GM12878 (cell line): Measurements from ENCODE around the gene LHFPL2. TPM values are rescaled to one million over a fixed set of nuclear protein-coding genes. Genes with fewer than 3 reads are reported as not detected.

Experiments used
- ATAC-seq: fragments of 200-7000 bp; cut with Tn5 transposase; 3 replicates; pipeline ENCODE4 v1.9.1; 2020; ENCODE audit warnings: mild to moderate bottlenecking, moderate library complexity
- BruUV-seq: library from RNA; stranded (reverse); fragments of 400-500 nt; replicated peaks from 2 replicates; lab custom pipeline; 2021; lab: Mats Ljungman, UMichigan
- CTCF ChIA-PET: fragments of 300-600 bp; sonication (Branson Sonifier 250); formaldehyde crosslinking; extraction: SDS; loops from one replicate; lab custom pipeline; 2021; ENCODE audit warnings: inconsistent platforms; lab: Yijun Ruan, JAX
- POLR2A ChIA-PET: fragments of 350-600 bp; formaldehyde crosslinking; extraction: SDS; loops from one replicate; lab custom pipeline; 2021; ENCODE audit warnings: inconsistent platforms; lab: Charles Lee
- RAD21 ChIA-PET: fragments of 300-600 bp; sonication (Branson Sonifier 250); formaldehyde crosslinking; loops from one replicate; lab custom pipeline; 2023; ENCODE audit warnings: antibody characterized with exemption; ENCODE audit not compliant: unreplicated experiment; lab: Charles Lee
- SMC1A ChIA-PET: fragments of 300-600 bp; sonication (Branson Sonifier 250); formaldehyde crosslinking; loops from one replicate; lab custom pipeline; 2023; ENCODE audit not compliant: unreplicated experiment, uncharacterized antibody; lab: Charles Lee
- DNase-seq: peaks from one replicate; pipeline ENCODE4 v3.0.0-alpha.2; 2011; ENCODE audit warnings: low read depth, low spot score
- FAIRE-seq: peaks from 3 replicates; lab custom pipeline; 2011; peaks lifted over from hg19 to GRCh38; lab: Jason Lieb, UNC
- H2AFZ ChIP-seq: 2 replicates; pipeline ENCODE4 v1.6.0; 2011; ENCODE audit warnings: low read depth, low read length, control low read depth; ENCODE audit not compliant: control insufficient read depth
- H3K27ac ChIP-seq: 2 replicates; pipeline ENCODE4 v1.5.1; 2011; ENCODE audit warnings: control low read depth; ENCODE audit not compliant: control insufficient read depth, insufficient read depth
- H3K27me3 ChIP-seq, 2 experiments: replicated peaks in 1 of 2; 2 replicates each; pipeline versions ENCODE4 v1.6.0 to v1.6.1; 2011; ENCODE audit warnings: low read length in 1 of 2; ENCODE audit not compliant: control insufficient read depth in 2 of 2, insufficient read depth in 2 of 2
- H3K36me3 ChIP-seq, 2 experiments: 2 replicates each; pipeline ENCODE4 v1.5.1; 2011; ENCODE audit warnings: low read length in 1 of 2; ENCODE audit not compliant: control insufficient read depth in 2 of 2, insufficient read depth in 2 of 2
- H3K4me1 ChIP-seq: 2 replicates; pipeline ENCODE4 v1.6.1; 2011; ENCODE audit warnings: mild to moderate bottlenecking, low read length, moderate library complexity, mixed read lengths; ENCODE audit not compliant: control insufficient read depth, insufficient read depth
- H3K4me2 ChIP-seq: 2 replicates; pipeline ENCODE4 v1.6.0; 2011; ENCODE audit warnings: control low read depth; ENCODE audit not compliant: control insufficient read depth, insufficient read depth
- H3K4me3 ChIP-seq: fragments of 200-600 bp; sonication (generic); 2 replicates; pipeline ENCODE4 v1.5.1; 2016
- H3K79me2 ChIP-seq: 2 replicates; pipeline ENCODE4 v1.6.0; 2011; ENCODE audit warnings: low read length; ENCODE audit not compliant: control insufficient read depth, insufficient read depth
- H3K9ac ChIP-seq: 2 replicates; pipeline ENCODE4 v1.8.0; 2011; ENCODE audit warnings: low read length, control low read depth, mixed read lengths; ENCODE audit not compliant: control insufficient read depth, insufficient read depth
- H3K9me3 ChIP-seq: replicated peaks from 3 replicates; pipeline ENCODE4 v1.5.1; 2011; ENCODE audit warnings: mild to moderate bottlenecking, low read length; ENCODE audit not compliant: control insufficient read depth, insufficient read depth
- H4K20me1 ChIP-seq: 2 replicates; pipeline ENCODE4 v1.6.0; 2011; ENCODE audit not compliant: control insufficient read depth, insufficient read depth
- PAX8 ChIP-seq: fragments of 450-650 bp; IDR thresholded peaks from 2 replicates; pipeline ENCODE4 v1.6.1; 2017; ENCODE audit warnings: mild to moderate bottlenecking, moderate library complexity
- WGBS: methylation state at CpG from one replicate; pipeline ENCODE4 v1.1.6; 2016; ENCODE audit warnings: low lambda C conversion rate; ENCODE audit not compliant: insufficient replicate concordance, insufficient coverage; ENCODE audit errors: missing lambda C conversion rate; 5-methylcytosine and 5-hydroxymethylcytosine counted together
- in situ Hi-C: fragments of 300-500 bp; cut with MboI; formaldehyde crosslinking; loops from 9 replicates; pipeline ENCODE4 v1.14.3; 2018; ENCODE audit warnings: mixed read lengths
- intact Hi-C: fragments of 100-400 bp; cut with micrococcal nuclease; formaldehyde crosslinking; loops from one replicate; pipeline ENCODE4 v1.14.2; 2022; ENCODE audit not compliant: unreplicated experiment
- polyA plus RNA-seq, 11 experiments: library from polyadenylated mRNA; depleted of rRNA in 4 of 11; unstranded in 6 of 11; stranded (reverse) in 5 of 11; fragments of >200 nt; fragmentation: Nextera tagmentation in 4 of 11; fragmentation: Illumina TruSeq in 1 of 11; extraction: Ambion mirVana in 4 of 11; extraction: Trizol in 1 of 11; gene quantifications; 1 replicate in 1 of 11; 2 replicates in 10 of 11; pipeline versions ENCODE4 v1.2.1 to v1.2.3, GENCODE V29; 2011 to 2016; ENCODE audit warnings: inconsistent platforms in 2 of 11, missing spikeins in 2 of 11, low read depth in 1 of 11
- total RNA-seq, 4 experiments: library from RNA; depleted of rRNA in 3 of 4; stranded (reverse); fragments of >200 nt in 3 of 4; fragmentation: Illumina TruSeq in 1 of 4; extraction: Trizol in 1 of 4; gene quantifications; 2 replicates each; pipeline versions ENCODE4 v1.2.1 to v1.2.3, GENCODE V29; 2013 to 2021
- TF ChIP-seq, protein P1 (sequence below): fragments of 150-350 bp; IDR thresholded peaks from 2 replicates; pipeline ENCODE4 v1.6.1; 2016; ENCODE audit warnings: low read depth, low read length

The LHFPL2 gene
- total and polyA plus RNA-seq, 10 of the 15 experiments (the other 5 are each of a cell fraction or from before 2014, with no cell fraction given) = 4.1 to 21.8 (median 12.5) TPM

GRCh38 chr5:78602400-78602799, 46.2 kb downstream of the LHFPL2 start:
- no peaks in the 10 kb centered on the region for H3K79me2 ChIP-seq
- in situ Hi-C loops (no loop called here), intact Hi-C loops (no loop called here)
- no peak for ATAC-seq
- no peaks in the 10 kb centered on the region for H3K4me1 ChIP-seq
- SMC1A ChIA-PET = interaction anchor here (0.7 to 1.5 kb wide), 6 partner anchors 8 to 153 kb away, joined by 3 to 8 read pairs (median 3); no protein-coding TSS in a partner anchor
- FAIRE-seq = no peak
- no TSS peak for BruUV-seq
- H3K9ac ChIP-seq = no peak overlapping the region
- RAD21 ChIA-PET = no interaction called here
- no peaks in the 10 kb centered on the region; a peak in 1 of 4 replicates for H3K36me3 ChIP-seq
- DNase-seq = no peak
- H2AFZ ChIP-seq = no peak overlapping the region
- no peak overlapping the region for H3K27ac ChIP-seq
- no peak for TF ChIP-seq PAX8
- TF ChIP-seq, protein P1, sequence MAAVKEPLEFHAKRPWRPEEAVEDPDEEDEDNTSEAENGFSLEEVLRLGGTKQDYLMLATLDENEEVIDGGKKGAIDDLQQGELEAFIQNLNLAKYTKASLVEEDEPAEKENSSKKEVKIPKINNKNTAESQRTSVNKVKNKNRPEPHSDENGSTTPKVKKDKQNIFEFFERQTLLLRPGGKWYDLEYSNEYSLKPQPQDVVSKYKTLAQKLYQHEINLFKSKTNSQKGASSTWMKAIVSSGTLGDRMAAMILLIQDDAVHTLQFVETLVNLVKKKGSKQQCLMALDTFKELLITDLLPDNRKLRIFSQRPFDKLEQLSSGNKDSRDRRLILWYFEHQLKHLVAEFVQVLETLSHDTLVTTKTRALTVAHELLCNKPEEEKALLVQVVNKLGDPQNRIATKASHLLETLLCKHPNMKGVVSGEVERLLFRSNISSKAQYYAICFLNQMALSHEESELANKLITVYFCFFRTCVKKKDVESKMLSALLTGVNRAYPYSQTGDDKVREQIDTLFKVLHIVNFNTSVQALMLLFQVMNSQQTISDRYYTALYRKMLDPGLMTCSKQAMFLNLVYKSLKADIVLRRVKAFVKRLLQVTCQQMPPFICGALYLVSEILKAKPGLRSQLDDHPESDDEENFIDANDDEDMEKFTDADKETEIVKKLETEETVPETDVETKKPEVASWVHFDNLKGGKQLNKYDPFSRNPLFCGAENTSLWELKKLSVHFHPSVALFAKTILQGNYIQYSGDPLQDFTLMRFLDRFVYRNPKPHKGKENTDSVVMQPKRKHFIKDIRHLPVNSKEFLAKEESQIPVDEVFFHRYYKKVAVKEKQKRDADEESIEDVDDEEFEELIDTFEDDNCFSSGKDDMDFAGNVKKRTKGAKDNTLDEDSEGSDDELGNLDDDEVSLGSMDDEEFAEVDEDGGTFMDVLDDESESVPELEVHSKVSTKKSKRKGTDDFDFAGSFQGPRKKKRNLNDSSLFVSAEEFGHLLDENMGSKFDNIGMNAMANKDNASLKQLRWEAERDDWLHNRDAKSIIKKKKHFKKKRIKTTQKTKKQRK = no peak
- POLR2A ChIA-PET = interaction anchor here (2.1 kb wide), 1 partner anchor 11 kb away, joined by 8 read pairs; no protein-coding TSS in a partner anchor
- no peak overlapping the region for H3K4me3 ChIP-seq
- no peaks in the 10 kb centered on the region for H3K27me3 ChIP-seq
- no peaks in the 10 kb centered on the region for H3K9me3 ChIP-seq
- CTCF ChIA-PET = interaction anchor here (1.0 to 2.9 kb wide), 2 partner anchors 11 to 115 kb away, joined by 3 to 10 read pairs; no protein-coding TSS in a partner anchor
- H3K4me2 ChIP-seq = no peak overlapping the region
- 80% methylated on average over 2 of the region's 2 CpGs for WGBS
- no peaks in the 10 kb centered on the region for H4K20me1 ChIP-seq
